Stimulated activated CD8-positive, alpha-beta memory T cell treated with anti-CD3 and anti-CD28 coated beads, Interleukin-15, amount 100 ng/mL, for 4 hours (primary cell): Measurements from ENCODE around the gene RAB11FIP3.
"Not testable (repeated sequence)": the region's sequence is repeated elsewhere in the genome, so short reads cannot be mapped to it uniquely, and the experiment has no call there.

Source experiments
- DNase-seq, 2 donors: peaks; one replicate each; pipeline ENCODE4 v3.0.0-alpha.2; 2020; ENCODE audit warnings: low read depth in 2 of 2

The RAB11FIP3 gene

GRCh38 chr16:425082-425718, at the start of gene RAB11FIP3:
Gene RAB11FIP3 (plus strand): TSS chr16:425649. CDS start chr16:426007, 358 bp downstream.
- DNase-seq = peak; percentile 63 to 77

- no peak for DNase-seq
Observed at GRCh38 chr16:375927-376816, 49.3 kb upstream of the RAB11FIP3 start.

- no peak for DNase-seq
Observed at GRCh38 chr16:376817-377418, 48.5 kb upstream of the RAB11FIP3 start.

GRCh38 chr16:377419-377951, 48.0 kb upstream of the RAB11FIP3 start:
- no peak for DNase-seq

- DNase-seq = not testable (repeated sequence)
Observed at GRCh38 chr16:378113-378820, 47.2 kb upstream of the RAB11FIP3 start.

GRCh38 chr16:378821-379182, 46.6 kb upstream of the RAB11FIP3 start:
- no peak for DNase-seq

- DNase-seq = no peak
Observed at GRCh38 chr16:379183-379960, 46.1 kb upstream of the RAB11FIP3 start.

- DNase-seq = no peak
Observed at GRCh38 chr16:379961-380761, 45.3 kb upstream of the RAB11FIP3 start.

GRCh38 chr16:380762-381011, 44.8 kb upstream of the RAB11FIP3 start:
- DNase-seq = no peak

- DNase-seq = no peak
Observed at GRCh38 chr16:381012-381788, 44.2 kb upstream of the RAB11FIP3 start.

- peak; percentile 31 to 38 for DNase-seq
Observed at GRCh38 chr16:381789-382717, 43.4 kb upstream of the RAB11FIP3 start, which contains the start of gene PGAP6. Gene PGAP6 (minus strand): TSS chr16:381978. CDS start chr16:381821, 157 bp downstream.

GRCh38 chr16:383326-384051, 42.0 kb upstream of the RAB11FIP3 start:
- peak in 1 of 2 donors; percentile 32 for DNase-seq

GRCh38 chr16:386641-387156, 38.8 kb upstream of the RAB11FIP3 start:
- DNase-seq = no peak

GRCh38 chr16:387761-388666, 37.4 kb upstream of the RAB11FIP3 start:
- not testable (repeated sequence) for DNase-seq

GRCh38 chr16:389352-389751, 36.1 kb upstream of the RAB11FIP3 start:
- no peak for DNase-seq

- DNase-seq = peak; percentile 61 to 72
Observed at GRCh38 chr16:391885-392335, 33.5 kb upstream of the RAB11FIP3 start.
